NCI-H187 (cell line): ENCODE results near the gene PDHB.
"Not testable (repeated sequence)": the region's sequence is repeated elsewhere in the genome, so short reads cannot be mapped to it uniquely, and the experiment has no call there.

Experiments used
- DNase-seq, 2 experiments: peaks; one replicate each; lab custom pipeline; 2025; lab: John Stamatoyannopoulos, UW

The PDHB gene

GRCh38 chr3:58437276-58437675, 3.6 kb upstream of the PDHB start:
- not testable (repeated sequence) for DNase-seq

GRCh38 chr3:58434990-58435389, 1.4 kb upstream of the PDHB start:
- no peak for DNase-seq

GRCh38 chr3:58434511-58434910, 879 bp upstream of the PDHB start:
- no peak for DNase-seq

GRCh38 chr3:58434168-58434504, 504 bp upstream of the PDHB start:
- no peak for DNase-seq

GRCh38 chr3:58432905-58433304, 727 bp downstream of the PDHB start:
- no peak for DNase-seq

GRCh38 chr3:58429657-58430056, 4.0 kb downstream of the PDHB start:
- DNase-seq = no peak

- no peak for DNase-seq
These were observed 5.8 kb downstream of the PDHB start for GRCh38 chr3:58427661-58428361.

GRCh38 chr3:58425782-58426181, 7.8 kb downstream of the PDHB start:
- no peak for DNase-seq

- DNase-seq = no peak
These were observed 9.0 kb downstream of the PDHB start for GRCh38 chr3:58424613-58425012.

GRCh38 chr3:58422756-58423325, 10.8 kb downstream of the PDHB start:
- no peak for DNase-seq

GRCh38 chr3:58421004-58421403, 12.6 kb downstream of the PDHB start:
- DNase-seq = no peak

GRCh38 chr3:58419780-58420507, 13.7 kb downstream of the PDHB start:
- DNase-seq = no peak

GRCh38 chr3:58418227-58418626, 15.4 kb downstream of the PDHB start:
- no peak for DNase-seq

GRCh38 chr3:58417075-58417474, 16.6 kb downstream of the PDHB start:
- DNase-seq = no peak

GRCh38 chr3:58416191-58416590, 17.4 kb downstream of the PDHB start:
- DNase-seq = no peak

- DNase-seq = no peak
These were observed 19.0 kb downstream of the PDHB start for GRCh38 chr3:58414538-58415197.

GRCh38 chr3:58411851-58412830, 21.5 kb downstream of the PDHB start:
- no peak for DNase-seq

GRCh38 chr3:58411036-58411435, 22.6 kb downstream of the PDHB start:
- DNase-seq = no peak

- no peak for DNase-seq
These were observed 24.0 kb downstream of the PDHB start for GRCh38 chr3:58409663-58410062.

GRCh38 chr3:58408906-58409305, 24.7 kb downstream of the PDHB start:
- no peak for DNase-seq

GRCh38 chr3:58404396-58404795, 29.2 kb downstream of the PDHB start:
- no peak for DNase-seq
